Retinal pigment epithelial cell (primary cell): ENCODE data around the gene CMBL.

Experiments
- DNase-seq: peaks from one replicate; pipeline ENCODE4 v3.0.0-alpha.2; 2010; ENCODE audit warnings: low read depth
- H3K4me3 ChIP-seq: 2 replicates; pipeline ENCODE4 v1.5.1; 2011; ENCODE audit warnings: mild to moderate bottlenecking, low read length, control low read depth, moderate library complexity
- CTCF ChIP-seq: conservative IDR thresholded peaks from 2 replicates; pipeline ENCODE4 v1.5.1; 2011; ENCODE audit warnings: low read depth, low read length, control low read depth, inconsistent platforms

CMBL gene

GRCh38 chr5:10272053-10272874, 35.4 kb downstream of the CMBL start:
- DNase-seq = no peak
- no peak for TF ChIP-seq CTCF
- no peak overlapping the region for H3K4me3 ChIP-seq

- DNase-seq = no peak
- no peak overlapping the region for H3K4me3 ChIP-seq
- TF ChIP-seq CTCF = no peak
Observed at GRCh38 chr5:10268100-10268499, 39.6 kb downstream of the CMBL start.

GRCh38 chr5:10266839-10267238, 40.9 kb downstream of the CMBL start:
- H3K4me3 ChIP-seq = no peak overlapping the region
- no peak for DNase-seq
- TF ChIP-seq CTCF = no peak

GRCh38 chr5:10266137-10266536, 41.6 kb downstream of the CMBL start:
- TF ChIP-seq CTCF = no peak
- H3K4me3 ChIP-seq = no peak overlapping the region
- DNase-seq = no peak

GRCh38 chr5:10265245-10266109, 42.2 kb downstream of the CMBL start:
- no peak for TF ChIP-seq CTCF
- H3K4me3 ChIP-seq = no peak overlapping the region
- no peak for DNase-seq

- DNase-seq = no peak
- TF ChIP-seq CTCF = no peak
- no peak overlapping the region for H3K4me3 ChIP-seq
Observed at GRCh38 chr5:10264604-10265003, 43.1 kb downstream of the CMBL start.

- TF ChIP-seq CTCF = no peak
- H3K4me3 ChIP-seq = no peak overlapping the region
- no peak for DNase-seq
Observed at GRCh38 chr5:10262995-10263394, 44.7 kb downstream of the CMBL start.
